GM18499 (cell line): ENCODE measurements around the gene UNC5C.

Source experiments
- ATAC-seq: cut with Tn5 transposase; IDR thresholded peaks from one replicate; pipeline ENCODE4 v1.9.1; 2021; ENCODE audit warnings: moderate number of reproducible peaks; ENCODE audit not compliant: insufficient read depth, unreplicated experiment

UNC5C gene

GRCh38 chr4:95243892-95244291, 304.9 kb downstream of the UNC5C start:
- ATAC-seq, result no peak

- no peak for ATAC-seq
Measured at GRCh38 chr4:95238554-95238953, 310.2 kb downstream of the UNC5C start.

GRCh38 chr4:95232358-95233156, 316.2 kb downstream of the UNC5C start:
- no peak for ATAC-seq

GRCh38 chr4:95231681-95232080, 317.1 kb downstream of the UNC5C start:
- no peak for ATAC-seq

- no peak for ATAC-seq
Measured at GRCh38 chr4:95225849-95226248, 322.9 kb downstream of the UNC5C start.

- ATAC-seq, result no peak
Measured at GRCh38 chr4:95224402-95224801, 324.4 kb downstream of the UNC5C start.

- ATAC-seq, result no peak
Measured at GRCh38 chr4:95220205-95221175, 328.3 kb downstream of the UNC5C start.

- no peak for ATAC-seq
Measured at GRCh38 chr4:95219109-95219508, 329.7 kb downstream of the UNC5C start.

GRCh38 chr4:95217197-95217596, 331.6 kb downstream of the UNC5C start:
- no peak for ATAC-seq

GRCh38 chr4:95216636-95217035, 332.1 kb downstream of the UNC5C start:
- no peak for ATAC-seq

GRCh38 chr4:95215991-95216605, 332.7 kb downstream of the UNC5C start:
- no peak for ATAC-seq

GRCh38 chr4:95215043-95215442, 333.7 kb downstream of the UNC5C start:
- ATAC-seq, result no peak

- no peak for ATAC-seq
Measured at GRCh38 chr4:95214408-95214807, 334.4 kb downstream of the UNC5C start.

- no peak for ATAC-seq
Measured at GRCh38 chr4:95213366-95213765, 335.4 kb downstream of the UNC5C start.

GRCh38 chr4:95212692-95213091, 336.1 kb downstream of the UNC5C start:
- ATAC-seq, result no peak

GRCh38 chr4:95209927-95210326, 338.8 kb downstream of the UNC5C start:
- no peak for ATAC-seq

GRCh38 chr4:95204873-95205272, 343.9 kb downstream of the UNC5C start:
- no peak for ATAC-seq

- no peak for ATAC-seq
Measured at GRCh38 chr4:95204267-95204844, 344.4 kb downstream of the UNC5C start.

- no peak for ATAC-seq
Measured at GRCh38 chr4:95198961-95199360, 349.8 kb downstream of the UNC5C start.

- ATAC-seq, result no peak
Measured at GRCh38 chr4:95197353-95197752, 351.4 kb downstream of the UNC5C start.
